Measurements from ENCODE around the gene ANKRD29.
"Not testable (repeated sequence)": the region's sequence is repeated elsewhere in the genome, so short reads cannot be mapped to it uniquely, and the experiment has no call there.

ANKRD29 gene

GRCh38 chr18:23616258-23616657 lies 46.5 kb downstream of the ANKRD29 start:
- no peak for DNase-seq (ENCODE audit: low read depth)

- no peak for DNase-seq (ENCODE audit: low read depth)
Measured at GRCh38 chr18:23614891-23615290, 47.8 kb downstream of the ANKRD29 start.

DNA sequence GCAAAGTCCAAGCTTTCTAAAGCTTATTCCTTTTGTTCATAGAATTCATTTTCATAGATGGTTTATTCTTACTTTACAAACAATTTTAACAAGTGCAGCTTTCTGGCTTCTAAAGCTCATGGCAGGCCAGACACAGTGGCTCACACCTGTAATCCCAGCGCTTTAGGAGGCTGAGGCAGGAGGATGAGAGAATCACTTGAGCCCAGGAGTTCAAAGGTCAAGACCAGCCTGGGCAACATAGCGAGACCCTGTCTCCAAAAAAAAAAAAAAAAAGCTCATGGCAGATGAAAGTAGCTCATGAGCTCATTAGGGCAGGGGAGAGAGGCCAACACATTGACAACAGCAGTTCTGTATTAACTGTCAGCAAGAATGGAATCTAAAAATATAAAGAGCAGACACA lies 48.3 kb downstream of the ANKRD29 start:
- DNase-seq (ENCODE audit: low read depth), result no peak

DNA sequence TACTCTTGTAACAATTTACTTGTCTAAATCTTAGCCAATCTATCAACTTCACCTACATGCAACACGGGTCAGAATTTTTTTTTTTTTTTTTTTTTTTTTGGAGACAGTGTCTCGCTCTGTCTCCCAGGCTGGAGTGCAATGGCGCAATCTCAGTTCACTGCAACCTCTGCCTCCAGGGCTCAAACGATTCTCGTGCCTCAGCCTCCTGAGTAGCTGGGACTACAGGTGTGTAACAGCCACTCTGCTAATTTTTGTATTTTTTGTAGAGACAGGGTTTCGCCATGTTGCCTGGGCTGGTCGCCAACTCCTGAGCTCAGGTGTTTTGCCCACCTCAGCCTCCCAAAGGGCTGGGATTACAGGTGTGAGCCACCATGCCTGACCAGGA lies 49.6 kb downstream of the ANKRD29 start:
- not testable (repeated sequence) for DNase-seq (ENCODE audit: low read depth)

- DNase-seq (ENCODE audit: low read depth), result no peak
Measured at GRCh38 chr18:23612434-23613090, 50.1 kb downstream of the ANKRD29 start.

- no peak for DNase-seq (ENCODE audit: low read depth)
Measured at GRCh38 chr18:23609390-23610023, 53.2 kb downstream of the ANKRD29 start.

DNA sequence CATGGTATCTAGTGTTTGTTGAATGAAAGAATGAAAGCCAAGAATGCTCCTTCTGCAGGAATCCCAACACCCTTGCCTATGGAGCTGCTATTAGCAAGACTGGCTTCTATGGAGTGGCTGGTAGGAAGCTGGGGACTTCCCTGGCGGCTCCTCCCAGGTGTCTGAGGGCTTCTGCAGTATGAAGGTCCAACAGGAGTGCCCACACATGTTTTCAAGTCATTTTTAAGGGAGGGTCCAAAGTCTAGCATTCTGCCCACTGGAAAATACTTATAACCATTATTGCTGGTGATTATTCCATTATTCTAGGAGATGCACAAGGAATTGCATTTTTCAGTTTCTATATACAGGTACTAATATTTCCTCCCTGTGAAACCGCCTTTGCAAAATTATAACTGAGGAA lies 54.5 kb downstream of the ANKRD29 start:
- no peak for DNase-seq (ENCODE audit: low read depth)

GRCh38 chr18:23605941-23606340 lies 56.8 kb downstream of the ANKRD29 start:
- DNase-seq (ENCODE audit: low read depth), result no peak

DNA sequence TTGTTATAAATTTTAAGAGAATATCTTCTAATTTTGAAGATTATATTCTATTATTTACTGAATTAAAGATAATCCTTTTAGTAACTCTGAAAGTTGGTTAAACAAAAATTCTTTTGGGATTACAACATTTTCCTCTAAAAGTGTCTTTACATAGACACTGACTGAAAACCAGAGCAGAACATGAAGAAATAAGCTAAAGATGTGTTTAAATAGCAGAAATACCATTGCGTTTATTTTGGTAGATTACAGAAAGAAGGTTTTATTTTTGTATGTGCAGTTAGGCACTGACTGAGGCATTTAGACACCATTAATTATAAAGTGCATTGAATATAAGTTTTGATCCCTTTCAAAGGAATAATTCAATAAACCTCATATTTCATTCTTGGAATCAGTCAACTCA lies 62.9 kb downstream of the ANKRD29 start:
- no peak for DNase-seq (ENCODE audit: low read depth)

DNA sequence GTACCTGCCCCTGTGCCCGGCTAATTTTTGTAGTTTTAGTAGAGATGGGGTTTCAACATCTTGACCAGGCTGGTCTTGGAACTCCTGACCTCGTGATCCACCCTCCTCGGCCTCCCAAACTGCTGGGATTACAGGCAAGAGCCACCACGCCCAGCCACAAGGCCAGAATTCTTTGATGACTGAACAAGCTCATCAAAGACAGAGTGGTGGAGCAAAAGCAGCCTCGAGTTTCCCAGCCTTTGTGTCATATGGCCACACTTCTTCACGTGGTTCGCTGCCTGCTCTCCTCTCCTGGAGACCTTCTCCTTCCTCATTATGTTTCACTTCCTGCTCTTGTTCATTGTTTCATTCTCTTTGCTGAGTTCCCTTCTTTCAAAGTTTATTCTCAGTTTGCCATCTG lies 66.5 kb downstream of the ANKRD29 start:
- DNase-seq (ENCODE audit: low read depth), result no peak

- DNase-seq (ENCODE audit: low read depth), result no peak
Measured at GRCh38 chr18:23595591-23595990, 67.1 kb downstream of the ANKRD29 start.

DNA sequence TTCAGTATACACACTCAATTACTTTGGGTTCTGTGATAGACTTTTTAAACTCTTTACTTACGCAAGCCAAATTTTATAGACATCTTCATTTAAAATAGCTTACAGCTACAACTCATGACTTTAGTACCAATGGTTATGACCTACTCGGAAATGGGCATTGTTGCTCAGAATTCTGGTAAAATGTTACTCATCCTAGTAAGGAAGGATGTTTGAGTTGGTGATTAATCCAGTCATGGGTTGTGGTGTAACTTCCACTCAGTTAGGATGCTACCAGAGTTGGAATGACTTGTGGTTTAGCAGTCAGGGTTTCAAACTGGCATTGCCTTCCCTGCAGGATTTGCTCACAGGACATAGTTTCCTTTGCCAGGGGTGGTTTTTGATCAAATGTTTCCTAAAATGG lies 69.0 kb downstream of the ANKRD29 start:
- no peak for DNase-seq (ENCODE audit: low read depth)

DNA sequence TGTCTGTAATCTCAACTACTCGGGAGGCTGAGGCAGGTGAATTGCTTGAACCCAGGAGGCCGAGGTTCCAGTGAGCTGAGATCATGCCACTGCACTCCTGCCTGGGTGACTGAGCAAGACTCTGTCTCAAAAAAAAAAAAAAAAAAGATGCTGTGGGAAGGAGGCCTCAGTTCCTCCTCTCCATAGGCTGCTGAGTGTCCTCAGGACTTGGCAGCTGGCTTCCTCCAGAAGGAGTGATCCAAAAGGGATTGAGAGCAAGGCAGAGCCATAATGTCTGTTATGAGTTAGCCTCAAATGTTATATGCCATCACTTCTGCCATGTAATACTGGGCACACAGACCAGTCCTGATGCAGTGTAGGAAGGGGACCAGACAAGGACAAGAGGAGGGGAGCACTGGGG lies 69.8 kb downstream of the ANKRD29 start:
- no peak for DNase-seq (ENCODE audit: low read depth)

- no peak for DNase-seq (ENCODE audit: low read depth)
Measured at GRCh38 chr18:23591011-23591410, 71.7 kb downstream of the ANKRD29 start.

DNA sequence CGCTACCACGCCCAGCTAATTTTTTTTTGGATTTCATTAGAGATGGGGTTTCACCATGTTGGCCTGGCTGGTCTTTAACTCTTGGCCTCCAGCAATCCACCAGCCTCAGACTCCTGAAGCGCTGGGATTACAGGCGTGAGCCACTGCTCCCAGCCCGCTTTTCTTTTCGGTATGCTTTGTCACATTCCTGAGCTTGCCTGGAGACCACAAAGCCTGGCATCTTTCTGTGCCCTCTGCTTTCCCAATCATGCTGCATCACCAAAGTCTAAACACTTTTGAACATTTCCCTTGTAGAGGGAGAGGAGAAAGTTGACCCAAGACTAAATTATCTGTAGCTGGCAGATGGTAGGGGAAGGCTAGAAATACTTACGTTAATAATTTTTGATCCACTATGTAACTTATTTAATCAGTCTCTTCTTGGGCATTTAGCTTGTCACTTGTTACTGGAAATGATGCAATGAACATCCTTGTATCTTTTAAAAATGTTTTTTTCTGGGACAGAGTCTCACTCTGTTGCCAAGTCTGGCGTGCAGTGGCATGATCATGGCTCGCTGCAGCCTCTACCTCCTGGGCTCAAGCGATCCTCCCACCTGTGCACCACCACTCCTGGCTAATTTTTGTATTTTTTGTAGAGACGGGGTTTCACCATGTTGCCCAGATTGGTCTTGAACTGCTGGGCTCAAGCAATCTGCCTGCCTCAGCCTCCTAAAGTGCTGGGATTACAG lies 73.7 kb downstream of the ANKRD29 start:
- DNase-seq (ENCODE audit: low read depth), result no peak

DNA sequence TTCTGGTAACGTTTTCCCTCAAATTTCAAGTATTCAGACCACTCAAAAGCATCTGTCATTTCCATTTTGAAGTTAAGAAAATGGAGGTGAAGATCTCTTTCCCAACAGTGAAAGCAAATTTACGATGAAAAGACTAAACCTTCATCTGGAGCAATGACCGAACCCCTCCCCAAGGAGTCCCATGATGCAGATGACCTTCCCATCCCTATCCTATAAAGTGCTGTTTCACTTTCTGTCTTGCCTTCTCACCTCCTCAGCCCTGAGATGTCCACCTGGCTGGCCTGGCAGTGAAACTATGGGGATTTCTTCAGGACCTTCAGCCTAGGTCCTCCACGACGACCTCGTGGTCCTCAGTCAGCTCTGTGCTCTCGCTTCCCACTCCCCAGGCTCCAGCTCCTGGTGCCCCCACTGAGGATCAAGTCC lies 75.5 kb downstream of the ANKRD29 start:
- DNase-seq (ENCODE audit: low read depth), result no peak

DNA sequence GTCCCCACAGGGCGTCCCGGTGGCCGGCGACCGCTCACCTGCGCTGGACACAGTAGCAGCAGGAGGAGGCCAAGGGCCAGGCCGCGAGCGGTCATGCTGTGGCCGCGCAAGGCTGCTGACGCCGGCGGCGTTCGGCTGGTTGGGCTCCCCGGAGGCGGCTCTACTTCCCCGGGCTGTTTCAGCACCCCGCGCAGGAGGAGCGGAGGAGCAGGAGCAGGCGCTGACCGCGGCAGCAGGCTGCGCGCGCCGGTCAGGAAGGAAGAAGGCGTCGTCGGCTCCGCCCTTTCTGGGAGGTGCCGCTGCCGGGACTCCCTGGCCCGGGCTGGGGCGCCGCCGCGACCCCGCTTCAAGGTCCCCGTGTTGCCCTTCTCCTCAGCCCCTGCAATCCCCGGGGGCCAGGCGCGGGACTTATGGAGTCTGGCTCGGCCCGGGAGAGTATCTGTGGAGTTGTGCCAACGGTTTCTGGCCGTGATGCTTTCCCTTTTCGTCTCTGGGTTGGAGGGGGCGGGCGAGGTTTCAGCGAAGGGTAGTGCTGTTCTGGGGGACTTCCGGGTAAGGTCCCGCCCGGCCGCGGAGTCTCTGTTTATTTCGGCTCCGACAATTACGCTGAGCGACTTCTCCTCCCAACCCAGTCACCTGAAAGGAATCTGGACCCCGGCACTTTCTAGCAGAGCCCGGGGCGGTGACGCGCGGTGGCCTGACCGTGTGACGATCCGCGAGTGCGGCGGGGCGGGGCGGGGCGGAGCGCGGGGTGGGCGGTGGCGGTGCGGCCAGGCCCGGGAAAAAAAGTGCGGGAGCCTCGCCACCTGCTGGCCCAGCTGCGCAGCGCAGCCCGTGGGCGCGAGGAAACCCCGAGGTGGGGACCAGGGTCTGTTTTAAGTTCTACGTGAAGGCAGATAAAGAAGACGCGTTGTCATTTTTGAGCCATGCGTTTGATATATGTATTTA lies 76.2 kb downstream of the ANKRD29 start, which contains the start of gene NPC1:
Gene NPC1 (minus strand): TSS at position 258 of the 948 bp plus-strand sequence. CDS start 163 bp downstream, at position 95.
- DNase-seq (ENCODE audit: low read depth), result peak; percentile 81

GRCh38 chr18:23585897-23586248 lies 76.8 kb downstream of the ANKRD29 start:
- no peak for DNase-seq (ENCODE audit: low read depth)

GRCh38 chr18:23585007-23585871 lies 77.5 kb downstream of the ANKRD29 start:
- no peak for DNase-seq (ENCODE audit: low read depth)

DNA sequence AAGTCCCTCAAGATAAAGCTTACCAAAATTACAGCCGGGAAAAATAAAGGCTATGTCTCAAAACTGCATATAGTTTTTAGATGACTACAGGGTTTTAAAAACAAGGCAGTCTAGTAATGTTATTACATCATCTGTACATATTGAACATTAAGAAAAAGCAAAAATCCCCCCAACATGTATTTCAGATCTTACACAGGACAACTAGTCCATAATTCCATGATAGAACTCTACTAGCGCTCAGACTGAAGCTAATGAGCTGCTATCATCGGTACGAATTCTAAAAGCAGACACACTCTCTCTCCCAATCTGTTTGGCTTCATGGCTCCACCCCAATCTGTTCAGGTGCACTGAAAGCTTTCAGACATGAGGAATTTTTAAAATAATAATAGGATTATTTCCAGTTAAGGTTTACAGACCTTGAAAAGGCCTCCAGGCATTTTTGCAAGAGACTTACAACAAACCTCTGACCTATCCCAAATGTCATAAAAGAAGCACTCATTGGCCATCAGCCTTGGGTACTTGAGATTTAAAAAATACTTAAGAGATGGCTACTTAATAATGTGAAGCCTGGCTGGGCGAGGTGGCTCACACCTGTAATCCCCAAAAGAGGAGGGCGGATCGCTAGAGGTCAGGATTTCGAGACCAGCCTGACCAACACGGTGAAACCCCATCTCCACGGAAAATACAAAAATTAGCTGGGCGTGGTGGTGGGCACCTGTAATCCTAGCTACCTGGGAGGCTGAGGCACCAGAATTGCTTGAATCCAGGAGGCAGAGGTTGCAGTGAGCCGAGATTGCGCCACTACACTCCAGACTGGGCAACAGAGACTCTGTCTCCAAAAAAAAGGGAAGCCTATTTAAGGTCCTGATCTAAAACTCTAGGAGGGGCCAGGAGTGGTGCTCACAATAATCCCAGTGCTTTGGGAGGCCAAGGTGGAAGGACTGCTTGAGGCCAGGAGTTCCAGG lies 78.4 kb downstream of the ANKRD29 start:
- no peak for DNase-seq (ENCODE audit: low read depth)

All from stimulated activated CD8-positive, alpha-beta memory T cell treated with anti-CD3 and anti-CD28 coated beads, Interleukin-15, amount 100 ng/mL, for 1 hour (primary cell).